ENCODE measurements around the gene DEFB123.

DNA sequence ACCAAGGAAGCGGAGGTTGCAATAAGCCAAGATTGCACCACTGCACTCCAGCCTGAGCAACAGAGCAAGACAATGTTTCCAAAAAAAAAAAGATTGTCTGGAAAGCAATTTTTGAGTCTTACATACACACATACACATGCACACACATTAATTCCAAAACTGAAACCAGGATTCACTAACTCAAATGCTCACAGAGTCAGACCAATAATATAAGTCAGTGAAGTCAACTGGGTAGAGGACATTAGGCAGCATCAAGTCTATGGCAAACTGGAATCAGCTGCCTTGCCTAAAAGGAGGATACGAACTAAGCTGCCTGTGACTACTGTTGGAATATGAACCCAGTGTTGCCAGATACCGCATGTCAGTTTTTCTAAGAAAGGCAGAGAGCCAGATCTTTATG is 50.3 kb downstream of the DEFB123 start:
- TF ChIP-seq, protein P1, sequence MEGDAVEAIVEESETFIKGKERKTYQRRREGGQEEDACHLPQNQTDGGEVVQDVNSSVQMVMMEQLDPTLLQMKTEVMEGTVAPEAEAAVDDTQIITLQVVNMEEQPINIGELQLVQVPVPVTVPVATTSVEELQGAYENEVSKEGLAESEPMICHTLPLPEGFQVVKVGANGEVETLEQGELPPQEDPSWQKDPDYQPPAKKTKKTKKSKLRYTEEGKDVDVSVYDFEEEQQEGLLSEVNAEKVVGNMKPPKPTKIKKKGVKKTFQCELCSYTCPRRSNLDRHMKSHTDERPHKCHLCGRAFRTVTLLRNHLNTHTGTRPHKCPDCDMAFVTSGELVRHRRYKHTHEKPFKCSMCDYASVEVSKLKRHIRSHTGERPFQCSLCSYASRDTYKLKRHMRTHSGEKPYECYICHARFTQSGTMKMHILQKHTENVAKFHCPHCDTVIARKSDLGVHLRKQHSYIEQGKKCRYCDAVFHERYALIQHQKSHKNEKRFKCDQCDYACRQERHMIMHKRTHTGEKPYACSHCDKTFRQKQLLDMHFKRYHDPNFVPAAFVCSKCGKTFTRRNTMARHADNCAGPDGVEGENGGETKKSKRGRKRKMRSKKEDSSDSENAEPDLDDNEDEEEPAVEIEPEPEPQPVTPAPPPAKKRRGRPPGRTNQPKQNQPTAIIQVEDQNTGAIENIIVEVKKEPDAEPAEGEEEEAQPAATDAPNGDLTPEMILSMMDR (IDR thresholded peaks at IDR 0.05), result no peak
- no peak for TF ChIP-seq POLR2A (IDR thresholded peaks at IDR 0.05)
